HCEC 1CT (cell line): ENCODE results near the gene L1CAM.

Experiments used
- DNase-seq: peaks from one replicate; pipeline ENCODE4 v3.0.0-alpha.2; 2017

L1CAM gene

GRCh38 chrX:153862369-153863250, 23.4 kb downstream of the L1CAM start:
- no peak for DNase-seq

DNA sequence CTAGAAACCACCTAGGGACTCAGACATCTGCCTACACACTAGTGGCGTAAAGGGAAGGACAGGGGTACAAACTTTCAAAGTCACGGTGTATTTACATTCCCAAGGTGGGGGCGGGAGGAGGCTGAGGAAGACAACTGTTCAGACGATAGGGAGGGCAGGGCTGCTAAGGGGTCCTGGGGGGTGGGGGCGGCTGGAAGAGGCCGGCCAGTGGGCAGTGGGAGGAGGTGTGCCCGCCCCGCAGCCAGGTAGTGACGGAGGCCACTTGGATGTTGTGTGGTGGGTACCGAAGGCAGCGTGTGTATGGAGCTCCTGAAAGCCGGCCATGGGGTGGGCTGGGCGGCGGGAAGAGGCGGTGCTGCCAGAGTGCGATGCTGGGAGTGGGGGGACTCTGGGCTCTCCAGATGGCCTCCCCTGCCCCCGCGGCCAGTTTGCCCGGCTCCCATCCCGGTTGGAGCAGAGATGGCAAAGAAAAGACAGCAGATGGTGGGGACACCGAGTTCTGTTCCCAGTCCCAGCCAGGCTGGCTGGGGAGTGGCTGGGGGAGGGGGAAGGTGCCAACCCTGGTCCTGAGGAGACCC, 24.2 kb downstream of the L1CAM start:
- DNase-seq = no peak

- no peak for DNase-seq
Observed at GRCh38 chrX:153861151-153861550, 24.8 kb downstream of the L1CAM start.

GRCh38 chrX:153857348-153857903, 28.5 kb downstream of the L1CAM start:
- no peak for DNase-seq

DNA sequence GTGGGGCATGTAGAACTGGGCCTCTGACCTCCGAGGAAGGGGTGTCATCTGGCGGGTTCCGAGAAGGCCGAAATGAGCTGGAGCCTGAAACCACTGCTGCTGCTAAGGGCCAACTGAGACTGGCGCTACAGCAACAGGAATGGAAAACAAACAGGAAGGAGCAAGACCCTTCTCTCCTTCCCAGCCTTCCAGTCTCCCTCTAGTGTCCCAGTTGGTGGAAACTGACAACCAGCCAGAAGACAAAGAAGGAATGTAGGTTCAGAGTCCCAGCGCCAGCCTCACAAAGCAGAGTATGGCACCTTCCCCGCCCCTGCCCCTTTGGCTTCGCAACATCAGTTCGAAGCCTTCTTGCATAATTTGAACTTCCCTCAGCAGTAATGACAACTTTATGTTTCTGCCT, 31.3 kb downstream of the L1CAM start:
- DNase-seq = no peak

DNA sequence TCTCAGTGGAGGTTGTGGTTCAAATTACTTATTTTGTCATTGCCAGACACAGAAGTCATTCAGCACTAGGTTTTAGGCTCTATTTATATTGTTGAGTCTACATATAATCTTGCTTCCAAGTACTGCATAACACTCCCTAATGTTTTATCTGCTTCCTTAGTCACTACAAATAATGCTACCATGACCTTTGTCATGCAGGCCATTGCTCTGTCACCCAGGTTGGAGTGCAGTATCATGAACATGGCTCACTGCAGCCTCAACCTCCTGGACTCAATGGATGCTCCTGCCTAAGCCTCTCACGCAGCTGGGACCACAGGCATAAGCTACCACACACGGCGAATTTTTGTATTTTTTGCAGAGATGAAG, 32.1 kb downstream of the L1CAM start:
- DNase-seq = no peak

DNA sequence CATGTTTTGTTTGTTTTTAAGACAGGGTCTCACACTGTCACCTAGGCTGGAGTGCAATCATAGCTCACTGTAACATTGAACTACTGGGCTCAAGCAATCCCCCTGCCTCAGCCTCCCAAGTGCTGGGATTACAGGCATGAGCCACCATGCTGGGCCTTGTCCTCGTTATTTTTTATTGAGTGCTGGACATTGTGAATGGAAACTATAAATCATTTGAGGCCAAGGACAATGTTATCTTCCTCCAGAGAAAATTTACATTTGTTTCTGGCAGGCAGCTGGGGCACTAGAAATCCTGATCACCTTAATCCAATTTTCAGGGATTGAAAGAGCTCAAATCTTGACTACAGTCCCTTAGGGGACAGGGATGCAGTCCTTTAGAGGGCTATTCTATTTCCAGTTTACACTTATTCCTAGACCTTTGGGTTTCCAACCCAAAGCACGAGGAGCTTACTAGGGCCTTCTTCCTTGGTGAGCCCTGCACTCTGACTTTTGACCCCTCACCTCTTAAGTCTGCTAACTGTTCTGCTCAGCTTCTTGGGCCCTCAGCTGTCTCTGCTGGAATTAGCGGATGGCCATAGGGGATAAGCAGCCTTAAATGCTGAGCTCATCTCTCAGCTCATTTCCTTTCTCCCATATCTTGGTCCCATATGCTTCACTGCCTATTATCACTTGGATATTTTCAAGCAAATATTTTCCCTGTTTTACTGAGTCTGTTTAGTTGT, 32.6 kb downstream of the L1CAM start:
- DNase-seq = no peak

DNA sequence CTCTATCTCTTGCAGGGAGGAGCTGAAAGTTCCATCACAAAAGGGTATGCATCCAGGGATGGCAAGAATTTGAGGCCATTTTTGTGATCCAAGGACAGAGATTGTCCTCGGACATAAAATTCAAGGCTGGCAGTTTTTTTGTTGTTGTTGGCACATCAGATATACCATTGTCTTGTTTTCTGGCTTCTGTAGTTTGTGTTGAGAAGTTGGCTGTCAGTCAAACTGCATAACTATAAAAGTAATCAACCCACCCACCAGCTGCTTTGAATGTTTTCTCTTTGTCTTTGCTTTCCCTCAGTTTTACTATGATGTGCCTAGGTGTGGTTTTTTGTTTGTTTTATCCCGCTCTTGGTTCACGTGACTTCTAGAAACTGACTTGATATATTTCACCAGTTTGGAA, 34.0 kb downstream of the L1CAM start:
- no peak for DNase-seq

DNA sequence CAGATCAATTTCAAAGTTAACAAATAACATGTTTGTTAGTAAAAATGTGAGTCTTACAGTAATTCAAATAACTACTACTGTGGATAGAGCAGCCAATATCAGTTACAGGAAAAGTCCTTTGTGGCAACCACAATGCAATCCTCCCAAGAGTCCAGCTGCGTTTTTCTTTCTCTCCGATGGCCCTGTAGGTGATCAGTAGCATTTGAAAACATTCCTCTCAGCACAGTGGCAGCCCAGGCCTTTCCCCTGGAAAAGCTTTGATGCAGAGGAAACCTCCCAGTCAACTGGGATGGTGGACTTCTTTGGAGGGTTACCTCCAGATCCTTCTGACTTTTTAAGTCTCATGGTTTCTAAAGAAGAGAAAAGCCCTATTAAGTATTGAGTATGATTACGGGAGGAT, 37.6 kb downstream of the L1CAM start:
- no peak for DNase-seq

DNA sequence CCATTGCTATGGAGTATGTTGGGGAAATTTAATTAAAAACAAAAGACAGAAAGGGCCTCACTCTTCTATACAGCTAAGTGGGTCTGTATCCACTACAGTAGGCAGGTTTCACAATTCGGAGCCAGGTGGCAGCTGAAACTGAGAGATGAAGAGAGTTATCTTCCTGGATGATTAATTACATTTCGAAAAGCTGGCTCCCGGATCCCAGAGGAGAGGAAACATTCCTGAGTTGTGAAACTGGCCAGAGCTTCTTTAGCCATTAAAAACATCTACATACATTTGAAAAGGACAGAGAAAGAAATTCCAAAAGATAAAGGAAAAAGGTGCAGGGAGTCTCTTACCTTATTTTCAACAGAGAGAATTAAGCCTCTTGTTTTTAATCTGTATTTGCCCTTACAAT, 40.1 kb downstream of the L1CAM start:
- no peak for DNase-seq

GRCh38 chrX:153845195-153845594, 40.8 kb downstream of the L1CAM start:
- DNase-seq = no peak

DNA sequence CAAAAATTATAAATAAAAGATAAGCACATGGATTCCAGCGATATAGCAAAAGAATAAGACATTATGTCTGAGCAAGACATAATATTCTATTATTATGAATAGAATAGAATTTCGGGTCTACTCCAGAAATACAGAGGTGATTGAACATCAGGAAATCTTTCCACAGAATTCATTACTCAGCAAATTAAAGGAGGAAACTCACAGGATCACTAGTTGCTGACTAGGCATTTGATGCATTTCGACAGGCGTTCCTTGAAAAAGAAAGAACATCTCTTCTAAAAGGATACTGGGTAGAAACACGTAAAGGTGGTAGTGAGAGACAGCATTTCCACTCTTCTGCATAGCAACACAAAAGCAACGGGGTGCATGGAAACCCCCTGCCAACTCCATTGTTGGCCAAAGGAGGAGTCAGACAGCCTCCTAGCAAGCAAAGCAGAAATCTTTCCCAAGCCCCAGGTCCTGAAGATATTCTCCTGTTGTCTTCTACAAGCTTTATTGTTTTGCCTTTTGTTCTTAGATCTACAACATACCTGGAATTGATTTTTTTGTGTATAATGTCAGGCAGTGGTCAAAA, 41.4 kb downstream of the L1CAM start:
- DNase-seq = no peak

- DNase-seq = no peak
Observed at GRCh38 chrX:153836921-153837320, 49.1 kb downstream of the L1CAM start.

DNA sequence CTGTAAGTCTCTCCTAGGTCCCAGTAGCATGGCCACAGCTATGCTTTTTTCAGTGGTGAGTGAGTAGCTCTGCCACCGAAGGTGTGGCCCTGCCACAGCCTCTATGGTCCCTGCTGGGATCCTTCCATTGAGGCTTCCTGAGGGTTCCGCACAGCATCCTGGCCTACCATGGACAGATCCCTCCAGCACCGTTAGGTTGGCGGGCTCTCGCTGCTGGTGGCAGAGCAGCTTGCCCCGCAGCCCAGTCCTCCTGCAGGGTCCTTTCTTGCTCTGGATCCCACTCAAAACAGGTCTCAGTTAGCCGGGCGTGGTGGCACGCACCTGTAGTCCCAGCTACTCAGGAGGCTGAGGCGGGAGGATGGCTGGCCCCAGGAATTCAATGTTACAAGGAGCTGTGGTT, 53.2 kb downstream of the L1CAM start:
- DNase-seq = no peak

GRCh38 chrX:153831429-153832150, 54.4 kb downstream of the L1CAM start:
- no peak for DNase-seq

DNA sequence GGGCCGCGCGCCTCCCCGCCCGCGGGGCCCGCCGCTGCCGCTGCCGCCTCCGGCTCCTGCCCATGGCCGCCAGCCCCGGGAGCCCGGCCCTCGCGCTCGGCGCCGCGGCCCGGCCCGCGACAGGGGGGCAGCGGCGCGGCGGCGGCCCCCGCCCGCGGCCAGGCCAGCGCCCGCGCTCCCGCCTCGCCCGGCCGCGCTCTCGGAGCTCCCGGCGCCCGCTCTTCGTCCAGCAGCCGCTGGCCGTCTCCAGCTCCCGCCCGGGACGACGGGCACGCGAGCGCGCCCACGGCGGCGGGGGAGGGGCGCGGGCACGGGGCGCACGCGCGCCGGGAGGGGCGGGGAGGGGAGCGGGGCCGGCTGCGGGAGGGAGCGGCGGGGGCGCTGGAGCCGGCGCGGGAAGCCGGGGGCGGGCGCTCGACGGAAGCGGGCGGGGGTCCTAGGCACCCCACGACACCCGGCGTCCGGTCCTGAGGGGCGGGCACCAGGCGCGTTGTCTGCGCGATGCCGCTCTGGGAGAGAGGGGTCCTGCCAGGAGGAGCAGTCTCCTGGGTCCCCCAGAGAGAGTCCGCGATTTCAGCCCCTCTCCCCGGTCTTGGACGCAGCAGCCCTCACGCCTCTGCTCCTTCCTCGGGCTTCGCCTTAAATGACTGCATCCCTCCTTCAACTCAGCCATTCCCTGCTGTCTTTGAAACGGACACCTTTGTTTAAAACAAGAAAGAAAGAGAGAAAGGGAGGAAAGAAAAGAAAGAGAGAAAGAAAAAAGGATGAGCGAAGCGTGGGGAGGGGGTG, 55.1 kb downstream of the L1CAM start:
- DNase-seq = no peak

- no peak for DNase-seq
Observed at GRCh38 chrX:153829799-153830639, 56.0 kb downstream of the L1CAM start, which contains the start of gene PDZD4. PDZD4 (minus strand) TSS chrX:153830544; CDS start chrX:153830298, 246 bp downstream.

DNA sequence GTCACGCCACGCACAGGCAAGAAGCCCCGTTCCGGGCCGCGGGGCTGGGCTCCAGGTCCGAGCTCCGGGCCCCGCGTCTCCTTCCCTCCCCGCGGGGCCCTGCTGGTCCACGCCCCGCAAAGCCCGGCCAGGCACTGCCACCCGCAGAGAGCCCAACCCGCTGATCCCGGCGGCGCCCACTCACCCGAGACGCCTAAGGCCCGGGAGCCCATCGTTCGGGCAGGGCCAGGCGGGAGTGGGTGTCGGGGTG, 56.5 kb downstream of the L1CAM start:
- DNase-seq = no peak

DNA sequence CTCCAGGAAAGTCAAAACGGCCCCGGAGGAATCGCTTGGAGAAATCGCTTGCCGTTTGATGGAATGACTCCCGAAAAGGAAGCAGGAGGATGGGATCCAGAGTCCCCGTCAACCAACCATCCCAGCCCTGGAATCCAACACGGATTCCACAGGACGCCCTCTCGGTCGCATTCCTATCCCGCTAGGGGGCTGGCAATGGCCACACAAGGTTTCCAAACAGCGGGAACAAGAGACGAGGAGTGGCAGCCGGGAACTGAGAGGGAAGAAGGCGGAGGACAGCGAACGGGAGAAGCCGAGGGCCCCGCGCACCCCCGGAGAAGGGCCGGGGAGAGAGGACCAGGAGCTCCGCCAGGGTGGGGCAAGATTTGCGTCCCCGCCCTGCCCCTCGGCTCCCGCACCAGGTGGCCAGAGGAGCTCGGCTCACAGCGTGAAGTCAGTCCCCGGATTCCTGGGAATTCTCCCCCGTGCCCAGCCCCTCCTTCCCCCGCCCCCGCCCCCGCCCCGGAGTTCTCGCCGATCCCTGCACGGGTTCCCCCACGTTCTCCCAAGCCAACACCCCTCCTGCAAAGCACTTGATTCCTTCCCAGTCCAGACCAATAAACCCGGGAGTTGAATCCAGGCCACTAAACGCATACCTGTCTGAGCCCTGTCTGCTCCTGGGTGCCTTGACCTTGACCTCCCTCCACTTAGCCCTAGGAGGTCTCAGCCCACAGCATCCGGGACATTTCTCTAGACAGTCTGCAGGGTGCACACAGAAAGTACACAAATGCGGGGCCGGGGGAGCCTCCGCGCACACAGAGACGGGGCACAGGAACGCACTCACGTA, 57.0 kb downstream of the L1CAM start:
- no peak for DNase-seq

- no peak for DNase-seq
Observed at GRCh38 chrX:153828308-153828707, 57.7 kb downstream of the L1CAM start.
